SK-N-SH (cell line): ENCODE data around the gene CNIH2.

Experiments used
- CHD2 ChIP-seq: fragments of 150-350 bp; IDR thresholded peaks from 2 replicates; pipeline ENCODE4 v1.6.1; 2018; ENCODE audit warnings: low read length; ENCODE audit not compliant: partially characterized antibody
- SMC3 ChIP-seq: IDR thresholded peaks from 2 replicates; pipeline ENCODE4 v1.6.1; 2012; ENCODE audit warnings: low read depth, low read length, improper control_type of control experiment
- TCF12 ChIP-seq: IDR thresholded peaks from 2 replicates; pipeline ENCODE4 v1.4.0; 2012
- YY1 ChIP-seq: IDR thresholded peaks from 2 replicates; pipeline ENCODE4 v1.4.0; 2012; ENCODE audit warnings: low read depth, mild to moderate bottlenecking
- TF ChIP-seq, protein P1 (sequence below): fragments of 200-600 bp; sonication (generic); IDR thresholded peaks from 2 replicates; pipeline ENCODE4 v1.6.1; 2017; ENCODE audit warnings: antibody characterized with exemption, mild to moderate bottlenecking, moderate library complexity

DNA sequence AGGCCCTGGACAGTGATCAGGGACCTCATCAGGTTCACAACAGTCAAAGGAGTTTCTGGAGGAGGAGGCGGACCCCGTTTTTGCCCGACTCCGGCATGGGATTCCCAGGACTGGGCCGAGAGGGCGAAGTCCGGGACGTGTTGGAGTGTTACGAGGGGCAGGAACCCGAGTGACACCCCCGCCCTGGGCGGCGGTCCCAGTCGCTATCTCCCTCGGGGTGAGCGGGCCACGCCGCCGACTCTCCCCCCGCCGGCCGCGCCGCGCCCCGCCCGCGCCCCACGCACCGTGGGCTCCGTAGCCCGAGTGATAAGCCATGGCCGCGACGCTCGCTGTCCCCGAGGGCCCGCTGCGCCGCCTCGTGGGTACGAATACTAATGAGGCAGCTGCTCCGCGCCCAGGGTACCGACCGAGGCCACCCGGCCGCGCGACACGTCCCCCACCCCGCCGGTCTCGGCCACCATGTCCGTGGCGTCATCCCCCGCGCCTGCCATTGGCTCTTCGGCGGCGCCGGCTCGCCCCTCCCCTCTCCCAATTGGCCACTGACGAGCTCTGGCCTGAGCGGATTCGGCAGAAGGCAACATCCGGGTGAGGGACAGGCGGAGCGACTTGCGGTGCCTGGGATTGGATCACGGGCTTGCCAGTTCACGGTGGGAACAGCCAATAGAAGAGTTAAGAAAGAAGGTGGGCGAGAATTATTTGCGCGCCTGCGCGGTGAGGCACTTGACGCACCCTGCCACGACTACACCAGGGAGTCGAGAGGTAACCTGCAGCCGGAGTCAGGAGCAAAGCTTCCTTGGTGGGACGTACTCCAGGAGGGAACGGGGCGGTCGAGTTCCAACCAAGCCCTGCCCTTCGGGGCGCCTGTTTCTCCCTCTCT is 10.9 kb downstream of the CNIH2 start, which contains the start of gene YIF1A:
- TF ChIP-seq, protein P1, sequence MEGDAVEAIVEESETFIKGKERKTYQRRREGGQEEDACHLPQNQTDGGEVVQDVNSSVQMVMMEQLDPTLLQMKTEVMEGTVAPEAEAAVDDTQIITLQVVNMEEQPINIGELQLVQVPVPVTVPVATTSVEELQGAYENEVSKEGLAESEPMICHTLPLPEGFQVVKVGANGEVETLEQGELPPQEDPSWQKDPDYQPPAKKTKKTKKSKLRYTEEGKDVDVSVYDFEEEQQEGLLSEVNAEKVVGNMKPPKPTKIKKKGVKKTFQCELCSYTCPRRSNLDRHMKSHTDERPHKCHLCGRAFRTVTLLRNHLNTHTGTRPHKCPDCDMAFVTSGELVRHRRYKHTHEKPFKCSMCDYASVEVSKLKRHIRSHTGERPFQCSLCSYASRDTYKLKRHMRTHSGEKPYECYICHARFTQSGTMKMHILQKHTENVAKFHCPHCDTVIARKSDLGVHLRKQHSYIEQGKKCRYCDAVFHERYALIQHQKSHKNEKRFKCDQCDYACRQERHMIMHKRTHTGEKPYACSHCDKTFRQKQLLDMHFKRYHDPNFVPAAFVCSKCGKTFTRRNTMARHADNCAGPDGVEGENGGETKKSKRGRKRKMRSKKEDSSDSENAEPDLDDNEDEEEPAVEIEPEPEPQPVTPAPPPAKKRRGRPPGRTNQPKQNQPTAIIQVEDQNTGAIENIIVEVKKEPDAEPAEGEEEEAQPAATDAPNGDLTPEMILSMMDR: no peak
- TF ChIP-seq SMC3 (no peak), CHD2 (peak; percentile 89), TCF12 (no peak), YY1 (peak; percentile 86)
